ENCODE measurements around the gene RPGRIP1.
"Not testable (repeated sequence)": the region's sequence is repeated elsewhere in the genome, so short reads cannot be mapped to it uniquely, and the experiment has no call there.

RPGRIP1 gene

GRCh38 chr14:21299562-21300130 is 19.8 kb downstream of the RPGRIP1 start:
- no peak for DNase-seq (ENCODE audit: low read depth in 2 of 2, low spot score in 1 of 2)

GRCh38 chr14:21300892-21301291 is 21.0 kb downstream of the RPGRIP1 start:
- peak in 1 of 2 donors; percentile 1 for DNase-seq (ENCODE audit: low read depth in 2 of 2, low spot score in 1 of 2)

- DNase-seq (ENCODE audit: low read depth in 2 of 2, low spot score in 1 of 2) = no peak
Observed at GRCh38 chr14:21302013-21302835, 22.3 kb downstream of the RPGRIP1 start.

- not testable (repeated sequence) for DNase-seq (ENCODE audit: low read depth in 2 of 2, low spot score in 1 of 2)
Observed at GRCh38 chr14:21302836-21303140, 22.9 kb downstream of the RPGRIP1 start.

GRCh38 chr14:21307637-21308036 is 27.8 kb downstream of the RPGRIP1 start:
- DNase-seq (ENCODE audit: low read depth in 2 of 2, low spot score in 1 of 2) = no peak

- no peak for DNase-seq (ENCODE audit: low read depth in 2 of 2, low spot score in 1 of 2)
Observed at GRCh38 chr14:21308132-21308478, 28.2 kb downstream of the RPGRIP1 start.

GRCh38 chr14:21308479-21309237 is 28.8 kb downstream of the RPGRIP1 start:
- DNase-seq (ENCODE audit: low read depth in 2 of 2, low spot score in 1 of 2) = peak; percentile 44 to 61

- DNase-seq (ENCODE audit: low read depth in 2 of 2, low spot score in 1 of 2) = no peak
Observed at GRCh38 chr14:21309238-21309636, 29.4 kb downstream of the RPGRIP1 start.

- no peak for DNase-seq (ENCODE audit: low read depth in 2 of 2, low spot score in 1 of 2)
Observed at GRCh38 chr14:21309956-21310355, 30.1 kb downstream of the RPGRIP1 start.

GRCh38 chr14:21311614-21312013 is 31.7 kb downstream of the RPGRIP1 start:
- no peak for DNase-seq (ENCODE audit: low read depth in 2 of 2, low spot score in 1 of 2)

GRCh38 chr14:21313512-21313911 is 33.6 kb downstream of the RPGRIP1 start:
- no peak for DNase-seq (ENCODE audit: low read depth in 2 of 2, low spot score in 1 of 2)

- DNase-seq (ENCODE audit: low read depth in 2 of 2, low spot score in 1 of 2) = no peak
Observed at GRCh38 chr14:21317398-21317797, 37.5 kb downstream of the RPGRIP1 start.

GRCh38 chr14:21320913-21321312 is 41.0 kb downstream of the RPGRIP1 start:
- no peak for DNase-seq (ENCODE audit: low read depth in 2 of 2, low spot score in 1 of 2)

- no peak for DNase-seq (ENCODE audit: low read depth in 2 of 2, low spot score in 1 of 2)
Observed at GRCh38 chr14:21322716-21323115, 42.8 kb downstream of the RPGRIP1 start.

GRCh38 chr14:21326972-21327371 is 47.1 kb downstream of the RPGRIP1 start:
- no peak for DNase-seq (ENCODE audit: low read depth in 2 of 2, low spot score in 1 of 2)

Data from stimulated activated CD8-positive, alpha-beta memory T cell treated with anti-CD3 and anti-CD28 coated beads, Interleukin-4, amount 100 ng/mL, for 4 hours (primary cell).